Inflammatory macrophage treated with lipopolysaccharide for 1 hour (primary cell): ENCODE measurements around the gene ASPSCR1.

Experiments
- DNase-seq, 2 donors: peaks; one replicate each; pipeline ENCODE4 v3.0.0-alpha.2; 2020 to 2022

ASPSCR1 gene

GRCh38 chr17:82025401-82026107, 48.1 kb downstream of the ASPSCR1 start:
- no peak for DNase-seq

GRCh38 chr17:82028246-82028645, 50.8 kb downstream of the ASPSCR1 start:
- no peak for DNase-seq

GRCh38 chr17:82028966-82029365, 51.5 kb downstream of the ASPSCR1 start:
- no peak for DNase-seq

GRCh38 chr17:82029391-82029790, 52.0 kb downstream of the ASPSCR1 start:
- DNase-seq, result no peak

- no peak for DNase-seq
These were observed 52.6 kb downstream of the ASPSCR1 start for GRCh38 chr17:82029990-82030469.

- DNase-seq, result peak; percentile 69 to 77
These were observed 53.3 kb downstream of the ASPSCR1 start for GRCh38 chr17:82030470-82031302.

GRCh38 chr17:82031303-82031884, 54.0 kb downstream of the ASPSCR1 start, which contains the start of gene RAC3:
RAC3 (plus strand) TSS chr17:82031678; CDS start chr17:82031762, 84 bp downstream.
- DNase-seq, result no peak

- no peak for DNase-seq
These were observed 54.6 kb downstream of the ASPSCR1 start for GRCh38 chr17:82031885-82032627.

GRCh38 chr17:82033359-82034085, 56.1 kb downstream of the ASPSCR1 start:
- DNase-seq, result no peak

GRCh38 chr17:82034371-82035011, 57.1 kb downstream of the ASPSCR1 start:
- no peak for DNase-seq

- DNase-seq, result no peak
These were observed 58.1 kb downstream of the ASPSCR1 start for GRCh38 chr17:82035488-82035887.

- no peak for DNase-seq
These were observed 58.7 kb downstream of the ASPSCR1 start for GRCh38 chr17:82035956-82036633.

- no peak for DNase-seq
These were observed 59.2 kb downstream of the ASPSCR1 start for GRCh38 chr17:82036634-82037091.

GRCh38 chr17:82037092-82037888, 59.9 kb downstream of the ASPSCR1 start, which contains the start of gene DCXR:
DCXR (minus strand) TSS chr17:82037697; CDS start chr17:82037682, 15 bp downstream.
- peak; percentile 94 for DNase-seq

- DNase-seq, result no peak
These were observed 60.4 kb downstream of the ASPSCR1 start for GRCh38 chr17:82037889-82038195.

- peak; percentile 34 to 56 for DNase-seq
These were observed 61.5 kb downstream of the ASPSCR1 start for GRCh38 chr17:82038796-82039409.

- DNase-seq, result no peak
These were observed 62.4 kb downstream of the ASPSCR1 start for GRCh38 chr17:82039695-82040299.

GRCh38 chr17:82041144-82041814, 63.9 kb downstream of the ASPSCR1 start:
- no peak for DNase-seq
